GM12875 (cell line): ENCODE measurements around the gene CFAP100.

Source experiments
- H3K4me3 ChIP-seq: one replicate; pipeline ENCODE4 v1.5.1; 2011; ENCODE audit warnings: low read depth, low read length, control low read depth
- CTCF ChIP-seq: IDR thresholded peaks from 2 replicates; pipeline ENCODE4 v1.5.1; 2011; ENCODE audit warnings: low read depth, mild to moderate bottlenecking, control low read depth, inconsistent platforms, low read length, moderate library complexity, borderline replicate concordance; ENCODE audit not compliant: insufficient read depth

CFAP100 gene

GRCh38 chr3:126365351-126366277 is 29.1 kb upstream of the CFAP100 start:
- TF ChIP-seq CTCF: no peak
- no peak overlapping the region for H3K4me3 ChIP-seq

GRCh38 chr3:126367316-126367805 is 27.3 kb upstream of the CFAP100 start:
- H3K4me3 ChIP-seq: no peak overlapping the region
- no peak for TF ChIP-seq CTCF

- TF ChIP-seq CTCF: no peak
- H3K4me3 ChIP-seq: no peak overlapping the region
Observed at GRCh38 chr3:126369490-126369889, 25.2 kb upstream of the CFAP100 start.

- no peak overlapping the region for H3K4me3 ChIP-seq
- TF ChIP-seq CTCF: no peak
Observed at GRCh38 chr3:126370055-126370454, 24.7 kb upstream of the CFAP100 start.

GRCh38 chr3:126370606-126371005 is 24.1 kb upstream of the CFAP100 start:
- no peak for TF ChIP-seq CTCF
- no peak overlapping the region for H3K4me3 ChIP-seq

- H3K4me3 ChIP-seq: no peak overlapping the region
- no peak for TF ChIP-seq CTCF
Observed at GRCh38 chr3:126371096-126371705, 23.5 kb upstream of the CFAP100 start.
